ELF-1 (cell line): ENCODE measurements around the gene HOXC11.

Source experiments
- DNase-seq: peaks from one replicate; pipeline ENCODE4 v3.0.0-alpha.2; 2016; ENCODE audit warnings: low read depth, low spot score

Gene HOXC11

DNA sequence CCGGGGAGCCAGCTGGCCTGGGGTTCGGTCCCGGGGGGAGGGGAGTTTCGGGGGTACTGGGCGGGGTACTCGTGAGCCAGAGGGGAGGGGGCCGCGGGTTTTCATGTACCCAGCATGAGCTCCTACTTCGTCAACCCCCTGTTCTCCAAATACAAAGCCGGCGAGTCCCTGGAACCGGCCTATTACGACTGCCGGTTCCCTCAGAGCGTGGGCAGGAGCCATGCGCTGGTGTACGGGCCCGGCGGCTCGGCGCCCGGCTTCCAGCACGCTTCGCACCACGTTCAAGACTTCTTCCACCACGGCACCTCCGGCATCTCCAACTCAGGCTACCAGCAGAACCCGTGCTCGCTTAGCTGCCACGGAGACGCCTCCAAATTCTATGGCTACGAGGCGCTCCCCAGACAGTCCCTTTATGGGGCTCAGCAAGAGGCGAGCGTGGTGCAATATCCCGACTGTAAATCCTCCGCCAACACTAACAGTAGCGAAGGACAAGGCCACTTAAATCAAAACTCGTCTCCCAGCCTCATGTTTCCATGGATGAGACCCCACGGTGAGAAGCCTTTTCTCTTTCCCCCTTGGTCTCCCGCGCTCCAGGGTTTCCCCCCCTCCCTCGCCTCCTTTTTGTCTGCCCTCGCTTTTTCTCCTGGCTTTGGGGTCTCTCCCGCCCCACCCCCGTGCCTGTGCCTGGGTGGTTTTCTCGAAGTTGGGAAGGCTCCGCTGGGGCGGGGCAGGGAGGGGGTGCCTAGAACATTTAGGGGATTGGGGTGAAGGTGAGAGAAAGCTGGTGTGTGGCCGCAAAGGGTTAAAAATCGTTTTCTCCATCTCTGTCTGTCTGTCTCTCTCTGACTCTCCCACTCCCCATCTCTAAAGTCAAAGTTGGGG lies 36.5 kb downstream of the HOXC11 start:
- no peak for DNase-seq

DNA sequence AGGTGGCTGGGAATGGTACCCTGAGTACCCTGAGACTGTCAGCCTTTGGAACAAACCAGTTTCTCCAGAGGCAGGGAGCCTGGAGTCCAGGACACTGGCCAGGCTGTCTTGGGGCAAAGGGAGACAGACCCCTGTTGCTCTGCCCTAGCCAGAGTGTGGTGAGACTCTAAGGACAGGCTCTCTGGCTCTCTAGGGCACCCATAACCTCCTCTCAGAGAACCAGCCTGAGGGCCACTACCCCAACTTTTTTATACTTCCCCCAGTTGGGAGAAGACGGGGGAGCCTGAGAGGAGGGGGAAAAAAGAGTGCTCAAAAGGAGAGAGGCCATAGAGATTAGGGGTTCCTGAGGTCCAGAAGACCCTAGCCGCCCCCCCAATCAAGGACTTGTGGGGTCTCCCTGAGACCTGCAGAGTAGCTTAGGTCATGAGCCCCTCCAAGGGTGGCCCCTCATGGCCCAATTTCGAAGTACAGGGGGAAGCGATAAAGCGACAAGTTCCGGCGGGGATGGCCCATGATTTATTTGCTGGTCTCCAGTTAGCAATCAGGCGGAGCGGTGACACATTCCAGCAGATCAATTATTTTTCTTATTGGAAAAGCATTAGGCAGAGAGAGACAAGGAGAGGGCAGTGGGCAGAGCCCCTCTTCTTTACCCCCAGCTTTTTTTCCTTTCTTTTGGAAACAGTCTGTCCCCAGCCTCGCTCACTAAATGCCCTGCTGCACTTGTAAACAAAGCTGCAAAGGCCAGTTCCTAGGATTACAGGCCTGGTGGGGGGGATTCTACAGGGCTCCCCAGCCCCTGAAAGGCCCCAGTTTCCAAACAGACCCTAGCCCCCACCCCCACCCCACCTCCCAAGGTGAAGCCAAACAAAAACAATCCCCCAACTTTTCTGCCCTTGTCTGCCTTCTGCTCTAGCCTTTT lies 37.4 kb downstream of the HOXC11 start:
- no peak for DNase-seq

DNA sequence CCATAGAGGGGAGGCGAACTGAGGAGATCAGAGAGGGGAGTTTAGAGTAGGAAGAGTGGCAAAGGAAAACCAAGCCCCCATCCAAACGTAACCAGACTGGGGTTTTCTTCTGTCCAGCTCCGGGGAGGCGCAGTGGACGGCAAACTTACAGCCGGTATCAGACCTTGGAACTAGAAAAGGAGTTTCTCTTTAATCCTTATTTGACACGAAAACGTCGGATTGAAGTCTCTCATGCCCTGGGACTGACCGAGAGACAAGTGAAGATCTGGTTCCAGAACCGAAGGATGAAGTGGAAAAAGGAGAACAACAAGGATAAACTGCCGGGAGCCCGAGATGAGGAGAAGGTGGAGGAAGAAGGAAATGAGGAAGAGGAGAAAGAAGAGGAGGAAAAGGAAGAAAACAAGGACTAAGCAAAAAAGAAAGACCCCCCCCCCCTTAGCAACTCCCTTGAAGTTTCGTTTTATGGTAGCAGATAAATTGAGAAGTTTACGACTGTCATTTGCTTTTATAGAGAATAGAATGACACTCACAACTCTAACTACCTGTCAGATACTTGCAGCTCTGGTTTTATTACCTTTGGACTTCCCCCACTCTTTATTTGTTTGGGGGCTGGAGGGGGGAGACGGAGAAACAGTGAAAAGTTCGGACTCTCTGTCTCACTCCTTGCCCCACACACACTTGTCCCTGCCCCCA lies 38.2 kb downstream of the HOXC11 start:
- no peak for DNase-seq

DNA sequence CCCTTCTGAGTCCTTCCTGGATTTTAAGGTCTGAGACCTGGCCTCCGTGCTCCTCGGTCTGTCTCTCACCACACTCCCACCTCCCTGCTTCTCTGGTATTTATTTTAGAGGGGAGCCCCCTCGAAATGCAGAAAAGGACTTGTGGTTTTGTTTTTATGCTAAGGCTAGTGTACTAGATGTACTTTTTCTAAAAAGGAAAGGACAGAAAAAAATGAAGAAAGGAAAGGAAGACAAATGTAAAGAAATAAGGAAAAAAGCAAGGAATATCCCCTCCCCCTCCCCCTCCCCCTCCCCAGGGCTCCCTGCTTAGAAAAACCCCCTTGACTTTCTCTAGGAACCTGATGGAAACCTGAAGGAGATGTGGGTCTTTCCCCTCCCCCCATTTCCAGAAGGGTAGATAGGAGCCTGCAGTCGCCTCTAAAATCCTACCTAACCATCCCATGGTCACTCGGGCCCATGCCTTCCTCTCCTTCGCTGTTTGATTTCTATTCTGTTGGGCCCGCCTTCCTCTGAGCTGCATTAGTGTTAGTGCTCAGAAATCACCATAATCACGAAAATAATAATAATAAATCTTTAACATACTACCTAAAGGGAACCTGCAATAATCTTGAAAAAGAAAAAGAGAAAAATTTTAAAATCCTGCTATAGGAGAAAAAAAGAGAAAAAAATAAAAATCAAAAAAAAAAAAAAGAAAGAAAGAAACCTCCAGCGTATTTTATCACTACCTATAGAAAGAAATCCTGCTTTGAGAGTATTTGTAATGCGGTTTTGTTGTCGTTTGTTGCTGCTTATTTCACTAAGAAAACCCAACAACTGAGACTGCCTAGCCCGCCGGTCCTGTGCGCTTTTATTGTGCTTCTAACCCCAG lies 39.0 kb downstream of the HOXC11 start:
- DNase-seq = no peak

DNA sequence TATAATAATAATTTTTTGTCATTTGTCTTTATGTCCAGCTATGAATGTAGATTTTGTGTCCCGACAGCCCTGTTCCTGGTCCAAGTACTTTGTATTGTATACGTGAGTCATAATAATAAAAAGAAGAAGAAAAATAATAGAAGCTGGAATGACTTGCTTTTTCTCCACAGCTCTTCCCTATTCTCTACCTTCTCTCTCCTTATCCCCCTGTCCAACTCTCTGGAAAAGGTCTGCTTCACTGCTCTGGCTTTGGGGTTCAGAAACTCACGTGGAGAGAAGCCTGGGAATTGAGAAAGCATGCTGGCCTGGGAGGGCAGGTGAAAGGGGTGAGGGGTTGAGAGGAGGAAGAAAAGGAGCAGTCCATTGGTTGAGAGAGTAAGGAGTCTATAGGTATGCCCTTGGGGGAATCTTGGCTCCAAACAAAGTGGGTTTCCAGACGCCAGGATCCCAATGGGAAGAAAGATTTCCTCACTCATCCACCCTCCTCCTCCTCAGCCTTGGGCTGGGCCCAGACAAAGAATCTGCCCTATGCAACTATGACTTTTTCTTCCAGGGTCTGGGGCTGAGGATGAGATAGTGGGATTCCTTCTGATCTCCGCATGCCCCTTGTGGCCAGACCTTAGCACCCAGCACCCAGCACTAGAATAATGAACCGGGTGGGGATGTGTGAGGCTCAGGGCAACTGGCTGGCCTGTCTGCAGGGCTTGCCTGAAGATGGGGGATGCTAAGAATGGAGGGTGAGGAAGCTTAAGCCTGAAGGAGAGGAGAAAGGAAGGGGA lies 39.9 kb downstream of the HOXC11 start:
- DNase-seq = peak; percentile 65

- DNase-seq = no peak
Measured at GRCh38 chr12:54014377-54015017, 41.6 kb downstream of the HOXC11 start.

DNA sequence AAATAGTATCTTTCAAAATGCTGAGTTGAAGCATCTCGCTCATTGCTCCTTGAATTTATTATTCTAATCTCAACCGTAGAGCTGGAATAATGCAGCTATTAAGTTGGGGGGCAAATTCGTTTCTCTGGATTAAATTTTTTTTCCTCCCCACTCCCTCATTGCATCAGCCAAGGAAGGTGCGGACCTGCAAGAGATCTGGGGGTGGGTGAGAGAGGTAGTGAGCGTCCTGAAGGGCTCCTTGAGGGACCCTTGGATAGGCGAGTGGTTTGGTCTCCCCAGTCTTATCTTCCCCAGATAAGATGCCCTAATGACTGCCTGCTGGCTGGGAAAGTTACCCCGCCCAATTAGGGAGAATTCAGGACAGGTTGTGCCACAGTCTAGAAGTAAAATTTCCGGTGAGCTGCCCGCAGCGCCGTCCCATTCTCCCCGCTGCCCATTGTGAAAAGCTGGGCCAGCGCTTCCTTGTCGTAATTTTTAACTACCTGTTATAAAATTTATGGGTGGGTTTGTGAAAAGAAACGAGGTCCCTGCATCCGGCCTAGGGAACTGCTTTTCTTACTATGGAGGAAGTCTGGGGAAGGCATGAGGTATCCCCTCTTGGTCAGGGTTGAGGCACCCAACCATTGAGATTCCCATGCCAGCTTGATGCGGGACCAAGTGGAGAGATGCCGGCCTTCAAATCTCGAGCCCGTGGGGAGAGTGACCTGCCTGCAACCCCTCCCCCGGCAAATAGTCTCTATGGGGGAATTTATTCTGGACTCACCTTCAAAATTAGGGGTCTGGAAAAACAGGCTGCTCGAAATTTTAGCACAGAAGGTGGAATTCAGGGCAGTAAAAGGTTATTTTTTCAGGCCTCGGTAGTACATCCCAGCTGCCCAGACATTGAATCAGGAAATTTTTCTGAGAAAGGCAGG lies 42.3 kb downstream of the HOXC11 start:
- DNase-seq = no peak

DNA sequence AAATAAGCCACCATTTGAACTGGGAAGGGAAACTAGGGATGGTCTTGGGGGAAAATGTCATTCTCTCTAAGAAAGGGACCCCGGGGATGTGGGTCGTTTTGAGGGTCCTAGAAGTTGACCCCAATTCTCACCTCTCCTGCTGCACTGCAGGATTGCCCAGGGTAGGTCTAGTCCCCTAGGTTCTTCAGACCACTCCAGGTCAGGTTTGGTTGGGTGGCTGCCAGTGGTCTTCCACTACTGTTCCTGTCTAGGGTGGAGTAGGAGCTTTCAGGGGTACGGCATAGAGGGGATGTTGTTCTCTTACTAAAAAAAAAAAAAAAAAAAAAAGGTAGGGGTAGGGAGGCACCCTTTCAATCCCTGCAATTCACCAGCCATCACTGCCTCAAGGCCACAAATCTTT lies 43.1 kb downstream of the HOXC11 start:
- DNase-seq = no peak

DNA sequence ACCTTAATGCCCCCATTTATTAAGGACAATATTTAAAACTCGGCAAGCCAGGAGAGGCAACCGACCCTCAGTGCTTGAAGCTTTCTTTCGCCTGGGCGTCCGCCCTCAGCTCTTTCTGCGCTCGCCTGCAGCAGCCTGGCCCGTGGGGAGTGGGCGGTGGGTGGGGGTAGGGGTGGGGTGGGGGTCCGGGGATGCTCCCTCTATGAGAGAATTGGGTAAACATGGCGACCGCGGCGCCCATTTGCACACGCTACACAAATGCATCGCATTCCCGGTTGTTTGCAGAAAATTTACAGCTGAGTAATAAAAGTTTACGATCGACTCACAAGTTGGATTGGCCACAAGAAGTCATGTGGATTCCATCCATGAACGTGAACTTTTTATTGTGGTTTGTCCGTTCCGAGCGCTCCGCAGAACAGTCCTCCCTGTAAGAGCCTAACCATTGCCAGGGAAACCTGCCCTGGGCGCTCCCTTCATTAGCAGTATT lies 43.6 kb downstream of the HOXC11 start:
- DNase-seq = no peak

GRCh38 chr12:54017027-54017788 lies 44.3 kb downstream of the HOXC11 start:
- DNase-seq = no peak

- peak; percentile 87 for DNase-seq
Measured at GRCh38 chr12:54017878-54018467, 45.0 kb downstream of the HOXC11 start.

DNA sequence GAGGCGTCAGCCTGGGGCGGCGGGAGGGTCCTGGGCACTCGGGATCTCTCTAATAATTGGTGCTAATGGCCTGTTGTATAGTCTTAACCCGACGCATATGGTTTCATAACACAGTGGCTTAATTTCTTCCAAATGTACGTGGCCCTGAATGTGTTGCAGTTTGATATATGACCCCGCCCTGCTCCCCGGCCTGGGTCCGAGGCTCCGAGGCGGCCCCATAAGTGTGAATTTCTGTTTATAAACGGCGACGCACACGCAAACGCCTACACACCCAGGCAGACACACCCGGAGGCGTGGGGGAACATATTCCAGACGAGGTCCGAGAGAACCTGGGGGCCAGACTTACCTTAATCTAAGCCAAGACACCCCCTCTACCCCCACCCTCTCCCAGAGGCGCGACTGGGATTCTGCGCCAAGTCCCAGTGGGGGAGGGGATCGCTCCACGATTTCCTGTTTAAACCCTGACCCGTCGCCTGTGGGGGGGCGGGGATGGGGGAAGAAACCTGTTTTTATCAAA lies 45.6 kb downstream of the HOXC11 start:
- peak; percentile 51 for DNase-seq

- DNase-seq = no peak
Measured at GRCh38 chr12:54019091-54019811, 46.3 kb downstream of the HOXC11 start.

DNA sequence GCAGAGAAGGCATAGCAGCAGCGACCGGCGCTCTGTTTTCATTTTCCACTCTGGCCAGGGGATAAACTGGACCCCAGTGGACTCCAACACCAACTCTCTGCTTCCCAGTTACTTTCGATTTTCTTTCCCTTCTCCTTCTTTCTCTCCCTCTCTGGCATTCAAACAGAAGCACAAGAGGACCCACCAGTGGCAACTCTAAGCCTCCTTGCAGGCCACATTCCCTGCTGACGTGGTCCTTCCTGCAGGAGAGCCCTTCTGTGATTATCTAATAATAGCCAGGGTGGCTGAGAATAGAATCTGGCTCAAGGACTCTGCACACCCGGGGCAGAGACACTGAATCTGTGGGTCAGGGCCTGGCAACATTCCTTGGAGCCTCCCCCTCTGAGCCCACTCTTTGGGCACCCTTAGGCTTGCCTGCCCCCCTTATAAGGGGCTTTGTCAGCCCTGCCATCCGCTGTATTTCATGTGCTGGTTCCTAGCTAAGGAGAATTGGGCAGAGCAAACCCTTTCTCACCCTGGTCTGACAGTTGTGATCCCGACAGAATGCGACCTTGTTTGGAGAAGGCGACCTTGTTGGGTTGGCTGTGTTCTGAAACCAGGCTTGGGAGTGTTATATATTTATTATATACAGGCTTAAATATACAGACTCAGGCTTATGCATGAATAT lies 47.1 kb downstream of the HOXC11 start:
- DNase-seq = no peak

- no peak for DNase-seq
Measured at GRCh38 chr12:54020591-54021405, 47.9 kb downstream of the HOXC11 start.
